ELR (cell line): ENCODE data around the gene MPDU1.
A peak's percentile ranks its signal among the peaks of the same experiment; 100 is the strongest.
"Not testable (repeated sequence)": the region's sequence is repeated elsewhere in the genome, so short reads cannot be mapped to it uniquely, and the experiment has no call there.

Experiments used
- DNase-seq: peaks from one replicate; pipeline ENCODE4 v3.0.0-alpha.2; 2015; ENCODE audit warnings: low read depth

Gene MPDU1

GRCh38 chr17:7580604-7581575 is 2.8 kb upstream of the MPDU1 start:
- no peak for DNase-seq

- no peak for DNase-seq
These were observed 1.0 kb upstream of the MPDU1 start for GRCh38 chr17:7582396-7583252.

- peak; percentile 68 for DNase-seq
These were observed 3.2 kb downstream of the MPDU1 start for GRCh38 chr17:7586673-7587419.

- peak; percentile 97 for DNase-seq
These were observed 3.9 kb downstream of the MPDU1 start for GRCh38 chr17:7587420-7588151.

- DNase-seq, result peak; percentile 52
These were observed 5.0 kb downstream of the MPDU1 start for GRCh38 chr17:7588553-7589203.

GRCh38 chr17:7589204-7589868 is 5.7 kb downstream of the MPDU1 start:
- DNase-seq, result peak; percentile 94

- DNase-seq, result peak; percentile 91
These were observed 6.4 kb downstream of the MPDU1 start, which contains the start of gene SOX15 for GRCh38 chr17:7589891-7590691. Gene SOX15 (minus strand): TSS chr17:7590094. CDS start chr17:7589676, 418 bp downstream.

GRCh38 chr17:7590743-7591142 is 7.1 kb downstream of the MPDU1 start:
- peak; percentile 85 for DNase-seq

GRCh38 chr17:7591596-7591995 is 7.9 kb downstream of the MPDU1 start:
- no peak for DNase-seq

GRCh38 chr17:7592422-7593021 is 8.9 kb downstream of the MPDU1 start:
- no peak for DNase-seq

GRCh38 chr17:7593296-7593695 is 9.6 kb downstream of the MPDU1 start:
- DNase-seq, result no peak

GRCh38 chr17:7597561-7597960 is 13.9 kb downstream of the MPDU1 start:
- not testable (repeated sequence) for DNase-seq

GRCh38 chr17:7606280-7606679 is 22.6 kb downstream of the MPDU1 start:
- no peak for DNase-seq

- DNase-seq, result no peak
These were observed 27.0 kb downstream of the MPDU1 start for GRCh38 chr17:7610641-7611040.

GRCh38 chr17:7611635-7612293 is 28.1 kb downstream of the MPDU1 start:
- no peak for DNase-seq

- no peak for DNase-seq
These were observed 28.6 kb downstream of the MPDU1 start for GRCh38 chr17:7612294-7612640.

- peak; percentile 76 for DNase-seq
These were observed 30.2 kb downstream of the MPDU1 start for GRCh38 chr17:7613769-7614424.
